Fibroblast of gingiva (primary cell): Measurements from ENCODE around the gene NETO2.
"Not testable (repeated sequence)": the region's sequence is repeated elsewhere in the genome, so short reads cannot be mapped to it uniquely, and the experiment has no call there.

ENCODE experiments used
- DNase-seq: peaks from one replicate; pipeline ENCODE4 v3.0.0-alpha.2; 2011; ENCODE audit warnings: low read depth

NETO2 gene

GRCh38 chr16:47065766-47066688, 77.7 kb downstream of the NETO2 start:
- DNase-seq: no peak

- DNase-seq: no peak
Measured at GRCh38 chr16:47064775-47065174, 79.0 kb downstream of the NETO2 start.

- no peak for DNase-seq
Measured at GRCh38 chr16:47063011-47063724, 80.6 kb downstream of the NETO2 start.

- no peak for DNase-seq
Measured at GRCh38 chr16:47061204-47061603, 82.5 kb downstream of the NETO2 start.

- no peak for DNase-seq
Measured at GRCh38 chr16:47060596-47060995, 83.1 kb downstream of the NETO2 start.

- no peak for DNase-seq
Measured at GRCh38 chr16:47059991-47060390, 83.8 kb downstream of the NETO2 start.

GRCh38 chr16:47059130-47059529, 84.6 kb downstream of the NETO2 start:
- not testable (repeated sequence) for DNase-seq

- DNase-seq: no peak
Measured at GRCh38 chr16:47058295-47059086, 85.3 kb downstream of the NETO2 start.

GRCh38 chr16:47057630-47057993, 86.1 kb downstream of the NETO2 start:
- DNase-seq: no peak

GRCh38 chr16:47056688-47057629, 86.8 kb downstream of the NETO2 start:
- DNase-seq: no peak

GRCh38 chr16:47056061-47056460, 87.7 kb downstream of the NETO2 start:
- not testable (repeated sequence) for DNase-seq

GRCh38 chr16:47055136-47055885, 88.4 kb downstream of the NETO2 start:
- no peak for DNase-seq

- DNase-seq: no peak
Measured at GRCh38 chr16:47054306-47054705, 89.4 kb downstream of the NETO2 start.

GRCh38 chr16:47053895-47054294, 89.8 kb downstream of the NETO2 start:
- no peak for DNase-seq

GRCh38 chr16:47052666-47053640, 90.8 kb downstream of the NETO2 start:
- no peak for DNase-seq

- no peak for DNase-seq
Measured at GRCh38 chr16:47051031-47051430, 92.7 kb downstream of the NETO2 start.

GRCh38 chr16:47049901-47050583, 93.7 kb downstream of the NETO2 start:
- no peak for DNase-seq

GRCh38 chr16:47047524-47048203, 96.1 kb downstream of the NETO2 start:
- DNase-seq: no peak
